Measurements from ENCODE around the gene SPEF1. TPM values are rescaled to one million over a fixed set of nuclear protein-coding genes. Genes with fewer than 3 reads are reported as not detected.

SPEF1 gene
- not detected in 2 replicates for total RNA-seq (2013; cell fraction: nucleolus; rRNA removed)
- total RNA-seq (2014; rRNA removed): not detected in 2 replicates
- not detected in 2 replicates for total RNA-seq (2014; rRNA removed; fragmentation: Illumina TruSeq; extraction: Trizol)
- total RNA-seq (2021): not detected in 2 replicates
- polyA plus RNA-seq (2011; ENCODE audit: low read depth): not detected
- not detected in 2 replicates for polyA plus RNA-seq (2011; rRNA removed)
- not detected in 2 replicates for polyA plus RNA-seq (2011; cell fraction: cytosol; rRNA removed)
- polyA plus RNA-seq (2011; cell fraction: nucleus; rRNA removed): 0.18 and 0.29 TPM in 2 replicates
- 0.09 TPM in 1 of 2 replicates, not detected in the other for polyA plus RNA-seq (2012)
- not detected in 2 replicates for polyA plus RNA-seq (2014; fragmentation: Illumina TruSeq; extraction: Trizol)
- polyA plus RNA-seq (2014; fragmentation: Nextera tagmentation; extraction: Ambion mirVana): not detected
- polyA plus RNA-seq (2014; rRNA removed): 0.06 and 0.12 TPM in 2 replicates
- not detected for polyA plus RNA-seq (2016; fragmentation: Nextera tagmentation; extraction: Ambion mirVana)
- polyA minus RNA-seq (2011; rRNA and poly(A)+ RNA removed): not detected in 2 replicates
- not detected in 2 replicates for polyA minus RNA-seq (2011; cell fraction: cytosol; rRNA and poly(A)+ RNA removed)
- 0.12 TPM in 1 of 2 replicates, not detected in the other for polyA minus RNA-seq (2011; cell fraction: nucleus; rRNA and poly(A)+ RNA removed)
- Bru-seq, nascent RNA: not detected
- BruChase-seq, experiment 1, labeled RNA remaining after a 6-hour chase: percentile 20 among the genes with signal in this experiment
- percentile 16 among the genes with signal in this experiment for BruChase-seq, experiment 2, labeled RNA remaining after a 2-hour chase
- long read RNA-seq, experiment 1: 0 reads
- long read RNA-seq, experiment 2: 0 reads

DNA sequence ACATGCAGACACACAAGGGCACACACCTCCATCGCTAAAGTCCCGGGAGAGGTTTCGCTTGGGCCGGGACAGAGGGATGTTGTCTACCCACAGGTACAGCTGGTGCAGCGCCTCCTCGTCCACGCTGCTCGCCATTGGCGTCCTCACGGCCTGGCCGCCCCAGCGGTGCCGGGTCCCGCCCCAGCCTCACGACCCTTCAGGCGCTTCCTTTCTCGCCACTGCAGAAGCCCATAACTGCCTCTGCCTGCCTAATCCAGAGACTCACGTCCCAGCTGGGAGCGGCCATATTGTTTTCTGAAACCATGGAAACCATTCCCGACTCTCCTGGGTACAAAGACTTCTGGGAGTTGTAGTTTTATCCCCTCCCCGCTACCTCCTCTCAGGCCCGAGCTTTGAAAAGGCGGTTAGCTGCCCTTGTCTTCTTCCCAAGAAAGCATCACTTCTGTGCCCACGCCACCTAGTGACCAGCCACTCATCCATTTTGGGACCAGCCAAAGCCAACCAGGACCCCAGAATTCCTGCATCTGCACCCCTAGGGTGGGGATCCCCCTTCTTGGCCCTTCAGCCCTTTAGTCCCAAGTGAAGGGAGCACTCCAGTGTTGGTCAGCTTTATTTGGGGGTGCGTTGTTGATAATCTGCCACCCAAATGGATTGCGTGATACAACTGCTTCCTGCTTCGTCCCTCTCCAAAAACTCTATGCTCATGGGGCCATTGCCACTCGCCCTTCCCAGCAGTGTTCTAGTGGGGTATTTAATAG is at the start of gene SPEF1:
TSS of gene SPEF1 (minus strand) at position 296 of the 758 bp plus-strand sequence. CDS start at position 135, 161 bp downstream.
- intact Hi-C loops (cut with micrococcal nuclease; ENCODE audit: unreplicated experiment) (loop anchor here (5.0 to 10.0 kb wide), 2 partner anchors 64 to 233 kb away; partner anchors contain the start of gene RNF24), in situ Hi-C loops (cut with MboI) (loop anchor here (5.0 kb wide), 1 partner anchor 306 kb away; no protein-coding TSS in a partner anchor)
- CTCF ChIA-PET: interaction anchor here (0.7 to 1.7 kb wide), 9 partner anchors 13 to 304 kb away, joined by 3 to 6 read pairs (median 5); partner anchors contain the start of genes ADISSP and AP5S1
- Histone ChIP-seq H3K4me3 (0 out of 2 replicates have a peak within 1 kb of the TSS, but pooled peaks have one; percentile 46), H2AFZ (ENCODE audit: control insufficient read depth, low read depth, low read length) (peak within 1 kb of the TSS; percentile 13; the same call in 1 of the 2 replicates), H4K20me1 (ENCODE audit: control insufficient read depth, insufficient read depth) (no peaks in the 10 kb centered on the region), H3K9me3 (replicated peaks; ENCODE audit: control insufficient read depth, insufficient read depth, low read length) (no peaks in the 10 kb centered on the region), H3K27me3 (replicated peaks in 1 of 2; ENCODE audit: control insufficient read depth in 2 of 2, insufficient read depth in 2 of 2, low read length in 1 of 2) (peaks cover 12 to 16% of the 10 kb centered on the region in 2 experiments), H3K27ac (ENCODE audit: control insufficient read depth, insufficient read depth) (no peak within 1 kb of the TSS), H3K4me2 (ENCODE audit: control insufficient read depth, insufficient read depth) (peak within 1 kb of the TSS; percentile 85), H3K4me1 (ENCODE audit: control insufficient read depth, insufficient read depth, low read length) (peaks cover 25% of the 10 kb centered on the region), H3K9ac (ENCODE audit: control insufficient read depth, insufficient read depth, low read length) (no peak within 1 kb of the TSS), H3K79me2 (ENCODE audit: control insufficient read depth, insufficient read depth, low read length) (peaks cover 14% of the 10 kb centered on the region), H3K36me3 (ENCODE audit: control insufficient read depth in 2 of 2, insufficient read depth in 2 of 2, low read length in 1 of 2) (no peaks in the 10 kb centered on the region)
- POLR2A ChIA-PET: interaction anchor here (1.0 kb wide), 1 partner anchor 39 kb away, joined by 3 read pairs; the partner anchor contains the start of gene AP5S1
- 12% methylated on average over 28 of the region's 28 CpGs for WGBS (ENCODE audit: insufficient coverage, insufficient replicate concordance, low lambda C conversion rate, missing lambda C conversion rate)
- ATAC-seq: peak; percentile 84
- peak; percentile 33 for DNase-seq (ENCODE audit: low read depth, low spot score)
- peak; percentile 86 for FAIRE-seq
- BruUV-seq (replicated peaks): no TSS peak
- RAD21 ChIA-PET (ENCODE audit: unreplicated experiment): interaction anchor here (0.7 to 1.2 kb wide), 5 partner anchors 12 to 105 kb away, joined by 3 to 5 read pairs (median 4); partner anchors contain the start of genes ADISSP and AP5S1
- SMC1A ChIA-PET (ENCODE audit: uncharacterized antibody, unreplicated experiment): interaction anchor here (0.9 to 1.2 kb wide), 4 partner anchors 39 to 105 kb away, joined by 3 to 6 read pairs (median 4); partner anchors contain the start of gene AP5S1
- TF ChIP-seq IRF4 (IDR thresholded peaks at IDR 0.05; ENCODE audit: low read depth, low read length) (no peak), IKZF1 (conservative IDR thresholded peaks at IDR 0.05) (peak; percentile 83), BRCA1 (IDR thresholded peaks at IDR 0.05; ENCODE audit: low read depth, low read length) (no peak), PAX8 (IDR thresholded peaks at IDR 0.05) (no peak), MTA2 (IDR thresholded peaks at IDR 0.05; ENCODE audit: low read depth) (no peak), BMI1 (IDR thresholded peaks at IDR 0.05; ENCODE audit: borderline replicate concordance) (peak; percentile 86), MLLT1 (IDR thresholded peaks at IDR 0.05) (no peak), ATF3 (IDR thresholded peaks at IDR 0.05; ENCODE audit: borderline replicate concordance, extremely low read depth, low read depth, low read length) (no peak), KAT2A (conservative IDR thresholded peaks at IDR 0.05; ENCODE audit: control insufficient read depth, low read depth, low read length) (no peak), NR2F1 (conservative IDR thresholded peaks at IDR 0.05) (no peak)
- TF ChIP-seq, protein P1, sequence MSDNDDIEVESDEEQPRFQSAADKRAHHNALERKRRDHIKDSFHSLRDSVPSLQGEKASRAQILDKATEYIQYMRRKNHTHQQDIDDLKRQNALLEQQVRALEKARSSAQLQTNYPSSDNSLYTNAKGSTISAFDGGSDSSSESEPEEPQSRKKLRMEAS (IDR thresholded peaks at IDR 0.05; ENCODE audit: low read depth, low read length): peak; percentile 65; the same call in 1 of the 2 replicates
- TF ChIP-seq, protein P2, sequence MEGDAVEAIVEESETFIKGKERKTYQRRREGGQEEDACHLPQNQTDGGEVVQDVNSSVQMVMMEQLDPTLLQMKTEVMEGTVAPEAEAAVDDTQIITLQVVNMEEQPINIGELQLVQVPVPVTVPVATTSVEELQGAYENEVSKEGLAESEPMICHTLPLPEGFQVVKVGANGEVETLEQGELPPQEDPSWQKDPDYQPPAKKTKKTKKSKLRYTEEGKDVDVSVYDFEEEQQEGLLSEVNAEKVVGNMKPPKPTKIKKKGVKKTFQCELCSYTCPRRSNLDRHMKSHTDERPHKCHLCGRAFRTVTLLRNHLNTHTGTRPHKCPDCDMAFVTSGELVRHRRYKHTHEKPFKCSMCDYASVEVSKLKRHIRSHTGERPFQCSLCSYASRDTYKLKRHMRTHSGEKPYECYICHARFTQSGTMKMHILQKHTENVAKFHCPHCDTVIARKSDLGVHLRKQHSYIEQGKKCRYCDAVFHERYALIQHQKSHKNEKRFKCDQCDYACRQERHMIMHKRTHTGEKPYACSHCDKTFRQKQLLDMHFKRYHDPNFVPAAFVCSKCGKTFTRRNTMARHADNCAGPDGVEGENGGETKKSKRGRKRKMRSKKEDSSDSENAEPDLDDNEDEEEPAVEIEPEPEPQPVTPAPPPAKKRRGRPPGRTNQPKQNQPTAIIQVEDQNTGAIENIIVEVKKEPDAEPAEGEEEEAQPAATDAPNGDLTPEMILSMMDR (IDR thresholded peaks at IDR 0.05 in 2 of 3, conservative IDR thresholded peaks at IDR 0.05 in 1 of 3; ENCODE audit: control insufficient read depth in 2 of 3, extremely low read depth in 1 of 3, insufficient read depth in 1 of 3, low read depth in 3 of 3, low read length in 3 of 3): peak in 2 of 3 experiments; percentile 18 to 33; a peak in 2 of 6 replicates
- TF ChIP-seq, protein P3, sequence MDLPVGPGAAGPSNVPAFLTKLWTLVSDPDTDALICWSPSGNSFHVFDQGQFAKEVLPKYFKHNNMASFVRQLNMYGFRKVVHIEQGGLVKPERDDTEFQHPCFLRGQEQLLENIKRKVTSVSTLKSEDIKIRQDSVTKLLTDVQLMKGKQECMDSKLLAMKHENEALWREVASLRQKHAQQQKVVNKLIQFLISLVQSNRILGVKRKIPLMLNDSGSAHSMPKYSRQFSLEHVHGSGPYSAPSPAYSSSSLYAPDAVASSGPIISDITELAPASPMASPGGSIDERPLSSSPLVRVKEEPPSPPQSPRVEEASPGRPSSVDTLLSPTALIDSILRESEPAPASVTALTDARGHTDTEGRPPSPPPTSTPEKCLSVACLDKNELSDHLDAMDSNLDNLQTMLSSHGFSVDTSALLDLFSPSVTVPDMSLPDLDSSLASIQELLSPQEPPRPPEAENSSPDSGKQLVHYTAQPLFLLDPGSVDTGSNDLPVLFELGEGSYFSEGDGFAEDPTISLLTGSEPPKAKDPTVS (IDR thresholded peaks at IDR 0.05; ENCODE audit: low read depth, low read length): no peak
